ENCODE measurements around the gene NCAPD2.
"Not testable (repeated sequence)": the region's sequence is repeated elsewhere in the genome, so short reads cannot be mapped to it uniquely, and the experiment has no call there.

The NCAPD2 gene

GRCh38 chr12:6552140-6552551 lies 58.2 kb downstream of the NCAPD2 start:
- DNase-seq (ENCODE audit: low read depth): no peak
- H3K4me3 ChIP-seq (replicated peaks; ENCODE audit: low read depth, low read length): peak overlapping the region; percentile 78

DNA sequence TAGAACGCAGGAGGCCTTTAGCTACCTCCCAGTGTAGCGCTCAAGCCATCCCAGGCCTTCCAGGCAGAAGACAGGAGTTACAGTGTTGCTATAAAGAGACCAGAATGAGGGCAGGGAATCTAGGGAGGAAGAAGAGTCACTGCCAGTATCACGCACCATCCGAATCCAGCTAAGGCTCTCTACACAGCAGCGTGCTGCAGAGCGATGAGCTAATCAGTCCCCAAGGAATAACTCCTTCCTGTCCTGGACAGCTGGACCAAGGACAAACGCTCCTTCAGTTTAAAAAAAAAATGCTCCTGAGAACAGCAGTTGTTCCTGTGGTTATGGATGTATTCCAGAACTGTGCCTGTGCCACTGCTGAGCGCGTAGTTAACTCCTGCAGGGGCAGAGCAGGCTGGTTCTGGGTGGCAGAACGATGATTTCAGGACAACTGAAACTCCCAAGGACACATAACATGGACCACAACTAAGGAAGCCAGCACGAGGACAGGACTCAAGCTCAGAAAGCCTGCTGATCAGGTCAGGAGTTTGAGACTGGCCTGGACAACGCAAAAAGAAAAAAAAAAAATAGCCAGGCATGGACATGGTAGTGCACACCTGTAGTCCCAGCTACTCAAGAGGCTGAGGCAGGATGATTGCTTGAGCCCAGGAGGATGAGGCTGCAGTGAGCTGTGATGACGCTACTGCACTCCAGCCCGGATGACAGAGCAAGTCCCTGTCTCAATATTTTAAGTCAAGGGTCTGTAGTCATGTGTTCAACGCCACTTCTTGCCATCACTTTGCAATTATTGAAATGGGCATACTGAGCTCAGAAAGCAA lies 59.4 kb downstream of the NCAPD2 start:
- DNase-seq (ENCODE audit: low read depth): peak; percentile 87
- H3K4me3 ChIP-seq (replicated peaks; ENCODE audit: low read depth, low read length): peak overlapping the region; percentile 78

More at GRCh38 chr12:6552140-6552551, 58.2 kb downstream of the NCAPD2 start:
- TF ChIP-seq, protein P1, sequence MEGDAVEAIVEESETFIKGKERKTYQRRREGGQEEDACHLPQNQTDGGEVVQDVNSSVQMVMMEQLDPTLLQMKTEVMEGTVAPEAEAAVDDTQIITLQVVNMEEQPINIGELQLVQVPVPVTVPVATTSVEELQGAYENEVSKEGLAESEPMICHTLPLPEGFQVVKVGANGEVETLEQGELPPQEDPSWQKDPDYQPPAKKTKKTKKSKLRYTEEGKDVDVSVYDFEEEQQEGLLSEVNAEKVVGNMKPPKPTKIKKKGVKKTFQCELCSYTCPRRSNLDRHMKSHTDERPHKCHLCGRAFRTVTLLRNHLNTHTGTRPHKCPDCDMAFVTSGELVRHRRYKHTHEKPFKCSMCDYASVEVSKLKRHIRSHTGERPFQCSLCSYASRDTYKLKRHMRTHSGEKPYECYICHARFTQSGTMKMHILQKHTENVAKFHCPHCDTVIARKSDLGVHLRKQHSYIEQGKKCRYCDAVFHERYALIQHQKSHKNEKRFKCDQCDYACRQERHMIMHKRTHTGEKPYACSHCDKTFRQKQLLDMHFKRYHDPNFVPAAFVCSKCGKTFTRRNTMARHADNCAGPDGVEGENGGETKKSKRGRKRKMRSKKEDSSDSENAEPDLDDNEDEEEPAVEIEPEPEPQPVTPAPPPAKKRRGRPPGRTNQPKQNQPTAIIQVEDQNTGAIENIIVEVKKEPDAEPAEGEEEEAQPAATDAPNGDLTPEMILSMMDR (IDR thresholded peaks at IDR 0.05; ENCODE audit: low read length, missing control alignments): no peak

GRCh38 chr12:6554168-6555017 lies 60.5 kb downstream of the NCAPD2 start:
- peak overlapping the region; percentile 78 for H3K4me3 ChIP-seq (replicated peaks; ENCODE audit: low read depth, low read length)
- DNase-seq (ENCODE audit: low read depth): peak; percentile 80
- TF ChIP-seq, protein P1 (IDR thresholded peaks at IDR 0.05; ENCODE audit: low read length, missing control alignments): peak; percentile 57

More for the DNA sequence above, 59.4 kb downstream of the NCAPD2 start:
- TF ChIP-seq, protein P1 (IDR thresholded peaks at IDR 0.05; ENCODE audit: low read length, missing control alignments): no peak

DNA sequence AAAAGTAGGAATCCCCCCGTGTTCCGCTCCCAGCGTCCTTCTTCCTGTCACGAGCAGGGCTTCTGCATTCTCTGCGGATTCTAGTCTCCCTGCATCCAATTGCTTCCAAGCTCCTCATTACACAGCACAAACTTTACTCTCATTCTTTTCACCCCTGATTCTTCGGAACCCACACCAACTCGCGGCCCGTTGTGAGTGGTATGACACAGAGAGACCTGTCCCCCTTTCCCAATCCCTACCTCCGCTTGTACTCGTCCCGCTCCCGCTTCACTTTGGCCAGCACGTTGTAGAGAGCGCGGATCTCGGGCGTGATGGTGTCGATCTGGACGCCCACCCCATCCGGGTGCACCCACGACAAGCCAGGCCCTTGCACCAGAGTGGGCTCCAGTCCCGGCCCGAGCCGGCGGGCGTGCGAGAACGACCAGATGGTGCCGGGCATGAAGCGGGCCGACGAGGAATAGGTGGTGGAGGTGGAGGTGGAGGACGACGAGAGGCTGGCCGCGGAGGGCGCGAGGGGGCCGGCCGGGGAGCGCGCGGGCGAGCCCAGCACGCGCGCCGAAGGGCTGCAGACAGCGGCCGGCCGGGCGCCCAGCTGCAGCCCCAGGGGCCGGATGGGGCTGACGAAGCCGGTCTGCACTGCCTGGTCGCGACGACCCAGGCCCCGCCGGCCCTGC lies 61.3 kb downstream of the NCAPD2 start:
- TF ChIP-seq, protein P1 (IDR thresholded peaks at IDR 0.05; ENCODE audit: low read length, missing control alignments): no peak
- no peak for DNase-seq (ENCODE audit: low read depth)
- peak overlapping the region; percentile 78 for H3K4me3 ChIP-seq (replicated peaks; ENCODE audit: low read depth, low read length)

- DNase-seq (ENCODE audit: low read depth); H3K4me3 ChIP-seq (replicated peaks; ENCODE audit: low read depth, low read length): not testable (repeated sequence)
Measured at GRCh38 chr12:6556496-6556817, 62.6 kb downstream of the NCAPD2 start.

- no peak for DNase-seq (ENCODE audit: low read depth)
- H3K4me3 ChIP-seq (replicated peaks; ENCODE audit: low read depth, low read length): no peak overlapping the region
- TF ChIP-seq, protein P1 (IDR thresholded peaks at IDR 0.05; ENCODE audit: low read length, missing control alignments): no peak
Measured at GRCh38 chr12:6556857-6557256, 63.0 kb downstream of the NCAPD2 start.
